ENCODE measurements around the gene ARHGAP24. TPM values are rescaled to one million over a fixed set of nuclear protein-coding genes. Genes with fewer than 3 reads are reported as not detected.

The ARHGAP24 gene
- 30.6 and 30.7 TPM in 2 replicates for total RNA-seq

DNA sequence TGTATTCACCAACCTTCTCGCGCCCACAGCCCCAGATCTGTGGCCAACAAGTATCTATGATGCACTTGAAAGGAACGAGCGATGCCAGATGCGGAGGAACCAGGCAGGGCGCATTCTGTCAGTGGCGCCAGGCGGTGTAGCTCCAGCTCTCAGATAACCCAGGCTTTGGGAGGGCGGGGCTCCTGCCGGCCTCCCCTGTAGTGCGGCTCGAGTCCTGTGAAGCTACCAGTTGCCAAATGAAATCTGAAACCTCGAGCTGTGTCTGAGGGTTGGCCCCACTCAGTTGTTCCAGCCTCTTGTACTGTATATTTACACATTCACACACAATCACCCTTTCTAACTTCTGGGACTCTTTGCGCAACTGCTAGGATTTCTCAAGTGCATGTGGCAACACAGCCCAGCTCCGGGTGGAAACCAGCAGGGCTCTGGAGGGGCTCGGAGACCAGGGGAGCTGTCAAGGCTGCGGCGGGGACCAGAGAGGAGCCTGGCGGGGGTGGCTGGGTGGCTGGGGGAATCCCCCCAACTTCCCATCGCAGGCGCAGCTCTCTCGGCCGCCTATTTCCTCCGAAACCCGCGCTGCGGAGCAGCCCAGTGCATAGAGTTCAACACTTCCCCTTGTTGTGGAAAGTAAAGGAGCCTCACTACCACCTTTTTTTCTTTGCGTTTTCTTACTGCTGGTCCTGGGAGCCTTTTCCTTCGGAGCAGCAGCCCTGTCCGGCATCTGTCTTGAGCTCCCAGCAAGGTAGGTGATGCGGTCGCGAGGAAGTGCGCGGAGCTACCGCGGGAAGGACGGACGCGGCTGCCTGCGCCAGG, at the start of gene ARHGAP24:
Gene ARHGAP24, plus strand, starts transcription at position 333 of the 813 bp plus-strand sequence.
- peak; percentile 61 to 86 for DNase-seq (ENCODE audit: low read depth in 2 of 2)

DNA sequence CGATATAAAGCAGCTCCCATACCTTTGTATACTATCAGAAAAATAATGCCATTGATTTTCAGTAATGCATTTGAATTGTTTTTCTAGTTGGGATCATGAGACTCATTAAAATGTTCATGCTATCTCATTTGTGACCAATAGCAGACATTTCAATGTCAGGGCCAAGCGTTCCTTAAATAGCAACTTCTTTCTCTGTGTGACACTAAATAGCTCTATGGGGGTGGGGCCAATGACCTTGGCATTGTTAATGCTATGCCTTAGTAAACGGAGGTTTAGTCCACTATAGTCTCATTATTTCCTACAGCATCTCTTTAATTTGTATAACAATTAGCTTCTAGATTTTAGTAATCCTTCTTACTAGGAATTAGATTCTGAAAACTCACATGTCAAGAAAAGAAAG, 48.6 kb upstream of the ARHGAP24 start:
- DNase-seq (ENCODE audit: low read depth in 2 of 2), result no peak

DNA sequence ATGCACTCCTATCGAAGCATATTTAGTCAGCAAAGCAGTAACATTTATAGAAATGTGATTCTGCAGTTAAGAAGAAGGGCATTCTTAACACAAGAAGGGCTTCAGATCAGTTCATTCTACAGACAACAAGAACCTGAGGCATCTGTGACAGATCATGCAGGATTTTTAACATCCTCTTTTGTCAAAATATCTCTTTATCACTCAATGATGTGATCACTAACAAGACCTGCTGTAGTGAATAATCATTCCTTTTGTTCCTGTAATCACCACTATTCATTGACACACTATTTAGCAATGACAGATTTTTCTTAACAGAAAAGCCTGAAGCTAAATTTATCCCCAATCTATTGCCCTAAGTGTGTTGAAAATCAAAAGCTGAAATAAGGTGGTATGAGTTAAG, 47.8 kb upstream of the ARHGAP24 start:
- no peak for DNase-seq (ENCODE audit: low read depth in 2 of 2)

DNA sequence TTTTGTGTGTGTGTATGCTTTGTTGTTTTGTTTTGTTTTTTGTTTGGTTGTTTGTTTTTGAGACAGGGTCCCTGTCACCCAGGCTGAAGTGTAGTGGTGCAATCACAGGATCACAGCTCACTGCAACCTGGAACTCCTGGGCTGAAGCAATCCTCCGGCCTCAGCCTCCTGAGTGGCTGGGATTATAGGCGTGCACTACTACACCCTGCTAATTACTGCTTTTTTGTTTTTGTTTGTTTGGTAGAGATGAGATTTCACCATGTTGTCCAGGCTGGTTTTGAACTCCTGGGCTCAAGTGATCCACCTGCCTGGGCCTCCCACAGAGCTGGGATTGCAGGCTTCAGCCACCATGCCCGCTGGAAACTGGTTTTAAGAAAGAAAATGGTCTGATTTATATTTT, 44.7 kb upstream of the ARHGAP24 start:
- DNase-seq (ENCODE audit: low read depth in 2 of 2), result no peak

DNA sequence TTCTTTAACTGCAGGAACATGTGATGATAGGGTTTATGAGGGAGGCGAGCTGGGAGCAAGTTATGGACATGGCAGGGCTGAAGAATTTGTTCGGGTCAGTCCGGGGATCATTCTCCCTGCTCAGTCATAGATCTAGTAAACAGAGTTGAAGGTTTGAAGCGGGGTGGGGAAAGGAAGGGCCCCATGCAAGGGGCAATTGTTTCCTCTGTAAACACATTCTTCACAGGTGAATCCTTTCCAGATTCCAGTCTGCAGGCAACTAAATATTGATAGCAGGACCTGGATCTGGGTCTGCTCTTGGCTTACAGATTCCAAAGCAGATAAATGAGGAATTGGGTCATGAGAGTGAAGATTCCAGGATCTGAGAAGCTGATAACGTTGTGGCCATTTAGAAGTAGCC, 44.3 kb upstream of the ARHGAP24 start:
- peak in 1 of 2 donors; percentile 39 for DNase-seq (ENCODE audit: low read depth in 2 of 2)

DNA sequence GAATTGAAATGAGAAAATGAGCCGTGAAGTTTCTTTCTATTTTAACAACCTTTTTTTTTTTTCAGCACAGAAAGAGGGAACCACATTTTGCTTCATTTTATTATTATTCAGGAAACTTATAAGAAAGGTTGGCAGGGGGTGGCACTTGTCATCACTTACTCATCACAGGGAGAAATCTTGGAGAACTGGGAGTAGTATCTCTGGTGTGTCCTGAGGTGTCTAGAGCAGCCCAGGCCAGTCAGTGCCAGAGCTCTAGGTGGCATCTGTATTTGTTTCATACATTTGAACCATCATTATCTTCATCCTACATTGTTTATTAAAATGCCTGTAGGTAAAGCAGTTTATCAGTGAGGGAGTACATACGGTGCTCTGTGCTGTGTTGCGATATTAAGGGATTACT, 43.8 kb upstream of the ARHGAP24 start:
- no peak for DNase-seq (ENCODE audit: low read depth in 2 of 2)

DNA sequence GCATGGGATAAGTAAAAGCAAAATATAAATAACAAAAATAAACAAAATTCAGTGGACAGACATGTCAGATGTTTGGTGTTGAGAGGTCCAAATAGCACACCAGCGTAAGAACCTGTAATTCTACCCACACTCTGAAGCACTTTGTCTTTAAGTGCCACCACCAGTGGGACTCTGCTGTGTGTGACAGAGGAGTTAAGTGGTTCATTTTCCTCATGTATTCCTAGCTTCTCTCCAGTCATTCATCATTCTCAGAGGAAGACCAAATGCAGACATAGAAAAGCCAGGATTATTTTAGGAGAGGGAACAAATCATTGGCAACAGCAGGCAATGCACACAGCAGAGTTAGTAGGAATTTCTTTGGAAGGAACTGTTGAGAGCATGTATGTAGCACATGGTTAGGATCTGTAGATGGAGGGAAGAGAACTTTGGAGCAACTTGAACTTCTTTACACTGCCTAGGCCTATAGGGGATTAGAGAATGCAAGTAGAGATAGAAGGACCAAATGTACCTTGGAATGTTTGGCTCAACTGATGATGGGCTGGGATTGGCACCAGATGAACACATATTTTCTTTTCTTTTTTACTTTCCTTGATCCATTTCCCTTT, 43.0 kb upstream of the ARHGAP24 start:
- DNase-seq (ENCODE audit: low read depth in 2 of 2), result no peak

DNA sequence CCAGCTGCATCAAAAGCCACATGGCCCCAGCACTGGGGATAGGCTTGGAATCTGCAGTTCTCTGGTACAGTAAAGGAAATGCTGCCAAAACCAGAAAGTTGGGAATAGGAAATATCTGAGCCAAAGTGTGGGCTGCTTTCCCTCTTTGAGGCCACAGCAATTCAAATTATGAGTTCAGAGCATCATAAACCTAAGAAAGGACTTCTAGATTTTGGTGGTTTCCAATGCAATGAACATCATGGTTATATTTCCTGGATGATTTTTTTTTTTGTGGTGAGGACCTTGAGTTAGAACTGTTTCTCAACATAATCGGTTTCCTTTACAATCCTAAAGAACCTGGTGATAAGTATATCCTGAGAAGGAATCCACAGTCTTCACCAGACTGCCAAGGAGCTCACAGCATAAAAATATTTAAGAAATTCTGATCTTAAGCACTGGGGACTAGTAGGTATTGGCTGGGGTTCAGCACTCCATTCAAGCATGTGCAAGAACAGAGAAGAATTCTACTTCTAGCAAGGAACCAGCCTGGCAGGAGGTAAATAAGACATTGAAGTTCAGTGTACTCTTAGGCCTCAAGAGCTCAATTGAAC, 29.8 kb upstream of the ARHGAP24 start:
- DNase-seq (ENCODE audit: low read depth in 2 of 2), result no peak

DNA sequence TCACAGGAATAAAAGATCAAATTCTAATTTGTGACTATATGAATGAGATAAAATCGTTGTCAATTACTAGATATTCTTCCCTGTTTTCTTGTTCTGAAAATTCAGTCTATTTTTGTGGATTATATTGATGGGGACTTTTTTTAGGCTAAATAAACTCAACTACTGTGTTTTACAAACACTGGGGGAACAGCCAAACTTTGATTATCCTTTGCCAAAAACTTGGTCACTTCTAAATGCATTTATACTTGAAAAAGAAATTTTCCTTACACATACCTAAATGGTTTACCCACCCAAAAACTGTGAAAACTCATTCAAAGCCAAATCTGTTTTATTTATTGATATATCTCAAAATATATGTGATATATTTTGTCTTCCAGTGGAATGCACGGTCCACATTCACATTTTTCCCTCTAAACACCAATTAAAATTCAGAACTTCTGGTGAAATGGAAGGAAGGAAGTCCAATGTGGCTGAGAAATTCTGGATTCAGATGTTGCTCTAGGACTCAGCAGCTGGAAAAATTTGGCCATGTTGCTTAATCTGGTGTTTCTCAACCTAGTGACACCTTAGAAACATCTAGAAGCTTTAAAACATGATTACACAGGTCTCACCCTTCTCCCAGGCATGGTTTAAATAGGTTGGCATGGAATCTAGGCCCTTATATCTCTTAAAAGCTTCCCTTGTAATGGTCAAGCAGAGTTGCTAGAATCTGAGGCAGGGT, 28.6 kb upstream of the ARHGAP24 start:
- DNase-seq (ENCODE audit: low read depth in 2 of 2), result no peak

DNA sequence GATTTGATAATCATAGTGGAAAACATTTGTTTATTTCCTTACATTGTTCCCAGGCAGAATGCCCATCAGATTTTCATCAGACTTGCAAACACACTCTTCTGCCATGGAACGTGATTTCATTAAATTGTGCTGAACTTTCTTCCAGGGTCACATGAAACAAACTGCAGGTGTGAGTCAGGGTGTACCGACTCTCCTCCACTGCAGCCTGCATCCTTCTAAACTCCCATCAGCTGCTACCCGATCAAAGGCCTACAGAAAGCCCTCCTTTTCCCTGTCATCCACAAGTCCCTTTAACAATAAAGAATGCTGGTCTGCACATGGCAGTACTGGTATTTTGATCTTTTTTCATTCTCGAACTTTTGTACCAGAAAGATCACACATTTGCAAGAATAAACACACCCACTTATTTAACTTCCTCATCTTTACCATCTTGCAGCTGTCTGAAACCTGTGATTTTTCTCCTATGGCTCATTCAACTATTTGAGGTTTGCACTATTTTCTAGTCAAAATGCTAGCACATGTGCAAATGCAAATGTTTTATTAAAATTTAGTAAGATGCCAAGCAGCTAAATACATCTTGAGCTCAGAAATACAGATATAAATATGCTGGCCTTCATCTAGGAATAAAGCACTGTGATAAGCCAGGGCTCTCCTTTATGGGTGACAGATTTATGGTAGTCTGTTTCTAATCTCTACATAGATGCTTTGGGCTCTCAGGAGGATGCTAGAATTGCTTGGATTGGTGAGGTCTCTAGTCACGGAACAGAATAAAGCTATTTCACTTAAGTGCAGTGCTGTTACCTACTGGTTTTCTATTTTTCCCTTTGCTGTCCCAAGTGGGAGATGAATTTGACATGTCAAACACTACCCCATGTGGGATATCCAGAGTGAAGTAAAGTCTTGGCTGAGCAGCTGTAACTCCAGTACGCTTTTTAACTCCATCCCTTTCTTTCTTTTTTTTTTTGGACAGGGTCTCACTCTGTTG, 25.8 kb upstream of the ARHGAP24 start:
- DNase-seq (ENCODE audit: low read depth in 2 of 2), result no peak

DNA sequence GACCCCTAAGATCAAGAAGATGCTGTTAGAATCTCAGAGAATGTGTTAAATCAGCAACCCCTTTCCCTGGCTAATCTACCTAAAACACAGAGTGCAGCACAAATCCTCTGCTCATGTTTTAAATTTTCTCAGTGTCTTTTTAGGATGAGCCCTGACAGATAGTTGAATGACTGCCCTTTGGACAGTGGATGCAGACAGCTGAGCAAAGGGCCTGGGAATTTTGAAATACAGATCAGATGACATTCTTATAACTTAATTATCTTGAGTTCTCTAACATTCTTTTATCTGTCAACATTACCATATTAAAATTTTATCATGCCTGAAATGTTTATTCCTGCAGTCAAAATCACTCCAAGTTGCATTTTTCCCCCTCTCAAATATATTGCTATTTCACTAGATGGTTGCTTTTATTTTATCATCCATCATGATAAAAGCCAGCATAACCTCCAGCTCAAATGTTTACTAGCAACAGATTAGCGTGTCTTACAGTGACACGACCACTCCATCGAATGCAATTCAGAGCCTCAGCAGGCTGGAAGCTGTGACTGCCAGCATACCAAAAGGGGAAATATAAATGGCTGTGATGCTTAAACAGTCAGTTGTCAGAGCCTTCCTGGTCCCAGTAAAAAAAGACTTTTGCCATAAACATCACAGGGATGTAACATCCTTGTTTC, 22.8 kb upstream of the ARHGAP24 start:
- DNase-seq (ENCODE audit: low read depth in 2 of 2), result no peak

DNA sequence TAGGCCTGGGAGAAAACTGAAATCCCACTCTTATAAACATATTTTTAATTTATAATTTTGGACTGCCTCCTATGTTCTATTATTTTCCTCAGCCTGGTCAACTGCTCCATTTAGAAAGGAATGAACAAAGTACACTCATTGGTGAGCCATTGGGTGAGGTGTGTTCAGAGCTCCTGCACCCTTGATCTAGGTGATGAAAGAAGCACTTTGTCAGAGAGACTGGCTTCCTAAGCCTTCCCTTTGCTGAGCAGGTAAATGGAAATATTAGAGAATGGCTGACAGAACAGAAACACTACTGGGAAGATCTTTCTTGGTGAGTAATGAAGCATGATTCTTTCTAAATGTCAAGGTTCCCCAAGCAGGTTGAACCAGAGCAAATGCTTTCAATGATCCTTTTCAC, 19.0 kb upstream of the ARHGAP24 start:
- no peak for DNase-seq (ENCODE audit: low read depth in 2 of 2)

DNA sequence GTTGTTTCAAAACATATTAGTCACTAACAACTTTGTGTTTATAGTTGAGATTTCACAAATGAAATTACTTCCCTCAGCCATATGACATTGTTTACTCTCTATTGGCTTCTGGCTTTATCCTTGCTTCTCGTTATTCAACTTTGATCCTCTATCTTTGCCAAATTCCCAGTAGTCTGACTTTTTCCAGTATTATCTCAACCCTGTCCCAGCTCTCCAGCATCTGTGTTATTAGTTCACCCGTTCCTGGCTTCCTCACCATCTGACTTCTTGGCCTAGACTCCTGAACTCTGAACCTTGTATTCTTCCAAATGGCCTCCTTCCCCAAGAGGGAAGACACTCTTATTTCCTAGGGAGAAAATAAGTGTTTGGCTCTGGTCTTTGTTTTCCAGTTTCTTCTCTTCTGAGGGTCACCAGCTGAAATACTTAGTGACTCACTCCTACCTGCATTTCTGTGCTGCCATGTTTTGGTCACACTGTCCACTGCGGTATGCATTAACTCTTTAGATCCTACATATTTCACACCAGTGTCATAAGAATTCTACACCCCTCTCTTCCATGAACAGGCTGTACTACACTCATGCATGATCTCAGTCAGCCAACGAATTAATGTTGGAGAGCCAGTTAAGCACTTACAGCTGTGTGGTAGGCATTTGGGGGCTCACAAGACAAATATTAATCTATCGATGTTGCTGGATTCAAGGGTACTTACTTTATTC, 17.0 kb upstream of the ARHGAP24 start:
- no peak for DNase-seq (ENCODE audit: low read depth in 2 of 2)

DNA sequence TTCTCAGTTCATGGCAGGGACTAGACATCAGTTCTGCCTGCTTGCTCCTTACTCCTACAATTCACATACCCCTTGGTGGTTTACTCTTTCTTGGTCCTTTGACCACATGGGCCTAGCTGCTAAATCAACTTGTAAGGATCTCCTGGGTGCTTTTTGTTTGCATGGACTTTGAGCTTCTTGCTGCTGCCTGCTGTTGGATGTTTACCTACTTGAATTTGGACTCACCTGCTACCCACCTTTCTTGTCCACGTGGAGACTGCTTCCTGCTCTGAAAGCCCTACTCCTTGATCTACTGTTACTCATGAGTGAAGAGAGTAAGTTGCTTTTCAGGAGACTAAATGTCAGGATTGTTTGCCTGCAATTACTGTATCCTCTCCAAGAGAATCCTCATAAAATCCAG, 15.2 kb upstream of the ARHGAP24 start:
- DNase-seq (ENCODE audit: low read depth in 2 of 2), result no peak

DNA sequence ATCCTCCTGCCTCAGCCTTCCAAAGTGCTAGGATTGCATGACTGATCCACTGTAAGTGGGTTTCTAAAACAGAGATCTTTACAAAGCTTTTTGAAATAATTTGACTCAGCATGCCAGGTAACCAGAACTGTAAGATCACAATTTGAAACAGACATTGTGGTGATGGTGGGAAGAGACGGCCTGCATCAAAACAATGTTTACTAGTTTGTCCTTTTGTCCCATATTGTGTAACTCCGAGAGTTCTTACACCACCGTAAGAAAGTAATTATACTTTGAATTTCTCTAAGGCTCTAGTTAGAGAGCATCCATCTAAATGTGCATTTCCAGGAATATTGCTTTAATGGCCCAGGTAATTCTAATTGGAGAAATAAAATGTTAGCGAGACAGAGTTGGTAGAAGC, 594 bp upstream of the ARHGAP24 start:
- no peak for DNase-seq (ENCODE audit: low read depth in 2 of 2)

DNA sequence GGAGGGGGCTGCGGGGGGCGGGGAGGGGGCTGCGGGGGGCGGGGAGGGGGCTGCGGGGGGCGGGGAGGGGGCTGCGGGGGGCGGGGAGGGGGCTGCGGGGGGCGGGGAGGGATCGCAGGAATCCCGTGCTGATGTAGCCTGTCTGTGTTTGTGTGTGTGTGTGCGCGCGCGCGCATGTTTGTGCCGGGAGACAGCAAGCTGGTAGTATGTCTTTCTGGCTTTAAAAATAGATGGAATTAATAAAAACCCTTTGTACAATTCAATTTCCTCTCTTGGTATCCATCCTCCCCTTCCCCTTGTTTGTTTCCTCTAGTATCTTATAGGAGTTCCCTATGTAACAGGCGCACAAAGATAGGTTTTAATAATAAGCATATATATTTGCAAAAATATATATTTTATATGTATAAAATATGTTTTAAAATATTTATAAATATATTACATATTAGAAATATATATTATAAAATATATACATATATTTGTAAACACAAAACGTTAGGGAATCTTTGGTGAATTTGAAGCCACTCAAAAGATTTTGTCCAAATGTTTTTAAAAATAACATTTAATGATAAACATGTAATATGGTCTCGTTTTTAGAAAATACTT, 782 bp downstream of the ARHGAP24 start:
- DNase-seq (ENCODE audit: low read depth in 2 of 2), result peak; percentile 13 to 50

DNA sequence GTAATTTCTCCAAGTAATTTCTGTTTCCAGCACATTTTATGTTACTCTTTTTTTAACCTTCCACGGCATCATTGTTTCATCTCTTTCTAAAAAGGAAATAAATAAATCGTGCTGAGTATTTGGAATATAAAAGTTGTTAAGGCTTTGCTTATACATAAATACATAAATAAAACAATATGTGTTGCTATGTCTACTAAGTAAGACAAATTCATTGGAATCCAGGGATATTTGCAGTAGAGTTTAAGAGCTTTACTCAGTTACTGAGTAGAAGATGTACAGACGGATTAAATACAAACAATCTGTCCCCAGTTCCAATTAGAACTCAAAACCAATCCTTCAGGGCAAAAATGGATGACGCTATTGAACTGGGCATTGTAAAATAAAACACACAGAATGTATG, 1.4 kb downstream of the ARHGAP24 start:
- no peak for DNase-seq (ENCODE audit: low read depth in 2 of 2)

DNA sequence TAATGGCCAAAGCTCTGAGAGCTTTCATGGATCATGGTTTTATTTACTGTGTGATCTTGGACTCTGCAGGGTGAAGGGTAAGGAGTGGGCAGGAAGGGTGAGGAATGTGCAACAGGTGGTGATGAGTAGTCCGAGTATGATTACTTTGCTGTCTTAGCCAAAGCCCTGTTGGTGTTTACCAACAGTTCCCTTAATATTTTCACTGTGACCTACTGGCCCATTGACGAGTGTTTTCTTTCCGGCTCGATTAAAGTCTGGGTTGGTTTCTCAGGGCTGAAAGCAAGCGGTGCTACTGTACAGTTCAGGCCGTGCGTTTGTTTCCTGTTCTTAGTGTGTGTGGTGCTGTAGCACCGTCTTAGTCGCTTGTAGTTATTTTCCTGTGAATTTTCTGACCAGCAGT, 2.6 kb downstream of the ARHGAP24 start:
- DNase-seq (ENCODE audit: low read depth in 2 of 2), result peak in 1 of 2 donors; percentile 73

DNA sequence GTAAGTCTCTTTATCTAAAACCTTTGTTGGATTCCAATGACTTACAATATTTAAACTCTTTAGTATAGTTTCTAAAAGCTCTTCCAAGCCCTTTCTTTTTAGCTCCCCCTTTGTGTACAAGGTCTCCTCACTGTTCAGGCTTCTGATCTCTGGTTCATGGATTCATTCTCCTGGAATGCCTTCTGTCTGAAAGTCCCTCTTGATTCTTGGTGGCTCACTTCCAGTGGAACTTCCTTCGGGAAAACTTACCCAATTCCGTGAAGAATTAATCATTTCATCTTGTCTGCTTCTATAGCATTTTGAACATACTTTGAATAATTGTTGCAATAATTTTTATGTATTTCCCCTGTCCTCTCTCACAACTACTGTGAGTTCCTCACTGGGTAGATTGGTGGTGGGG, 3.6 kb downstream of the ARHGAP24 start:
- peak in 1 of 2 donors; percentile 70 for DNase-seq (ENCODE audit: low read depth in 2 of 2)

All from lung microvascular endothelial cell (primary cell).